Tibial nerve (tissue), 4 donors: ENCODE data around the gene IPO9. TPM values are rescaled to one million over a fixed set of nuclear protein-coding genes. Genes with fewer than 3 reads are reported as not detected.

Experiments used
- DNase-seq, 2 donors: peaks; one replicate each; pipeline ENCODE4 v3.0.0-alpha.2; 2019; ENCODE audit warnings: low spot score in 2 of 2
- H3K27ac ChIP-seq, 4 donors: fragments of 200-600 bp; sonication (generic) in 3 of 4; one replicate each; pipeline ENCODE4 v1.5.1; 2017 to 2019; ENCODE audit warnings: mild to moderate bottlenecking in 1 of 4
- H3K27me3 ChIP-seq, 2 donors: fragments of 200-600 bp; sonication (generic) in 1 of 2; one replicate each; pipeline versions ENCODE4 v1.5.1 to v1.6.0; 2017 to 2019
- H3K36me3 ChIP-seq, 3 donors: fragments of 200-600 bp; sonication (generic); one replicate each; pipeline ENCODE4 v1.5.1; 2018 to 2019
- H3K4me1 ChIP-seq, 4 donors: fragments of 200-600 bp; sonication (generic) in 3 of 4; one replicate each; pipeline ENCODE4 v1.5.1; 2017 to 2019
- H3K4me3 ChIP-seq, 4 donors: fragments of 200-600 bp; sonication (generic) in 3 of 4; one replicate each; pipeline ENCODE4 v1.5.1; 2017 to 2019; ENCODE audit warnings: mild to moderate bottlenecking in 1 of 4, moderate library complexity in 1 of 4
- H3K9me3 ChIP-seq, 4 donors: fragments of 200-600 bp; sonication (generic) in 3 of 4; one replicate each; pipeline ENCODE4 v1.5.1; 2017 to 2019
- EP300 ChIP-seq, 2 donors: sonication (generic); formaldehyde crosslinking; IDR thresholded peaks; one replicate each; pipeline ENCODE4 v1.6.1; 2017; ENCODE audit warnings: antibody characterized with exemption in 2 of 2, mild to moderate bottlenecking in 1 of 2
- POLR2A ChIP-seq, 2 donors: fragments of 450-650 bp; IDR thresholded peaks; one replicate each; pipeline ENCODE4 v1.6.1; 2017; ENCODE audit warnings: antibody characterized with exemption in 2 of 2, mild to moderate bottlenecking in 2 of 2, moderate library complexity in 2 of 2
- WGBS, 2 donors: methylation state at CpG; one replicate each; pipeline ENCODE4 v1.1.5; 2018; 5-methylcytosine and 5-hydroxymethylcytosine counted together
- total RNA-seq, 4 donors: library from RNA; depleted of rRNA; stranded (reverse); fragments of >200 nt; gene quantifications; one replicate each; pipeline ENCODE4 v1.1.0, GENCODE V29; 2016
- TF ChIP-seq, protein P1 (sequence below), 5 experiments: fragments of 200-600 bp in 3 of 5; fragments of 450-650 bp in 2 of 5; sonication (generic) in 3 of 5; IDR thresholded peaks; one replicate each; pipeline ENCODE4 v1.5.1; 2016 to 2019; ENCODE audit warnings: antibody characterized with exemption in 5 of 5, mild to moderate bottlenecking in 3 of 5, moderate library complexity in 2 of 5

IPO9 gene
- total RNA-seq, 4 donors from 2014 or later, result 13.3 to 22.1 (median 15.3) TPM

GRCh38 chr1:201887116-201887866 is 58.3 kb downstream of the IPO9 start:
- H3K36me3 ChIP-seq, result peaks cover 0 to 14% (median 0%) of the 10 kb centered on the region in 3 donors
- DNase-seq, result no peak
- no peaks in the 10 kb centered on the region for H3K27me3 ChIP-seq
- H3K4me1 ChIP-seq, result peaks cover 0 to 82% (median 22%) of the 10 kb centered on the region in 4 donors
- H3K4me3 ChIP-seq, result no peak overlapping the region
- H3K9me3 ChIP-seq, result no peaks in the 10 kb centered on the region
- peak overlapping the region in 3 of 4 donors; percentile 78 to 92 (median 91) for H3K27ac ChIP-seq
- 80 to 84% methylated on average over 5 of the region's 5 CpGs for WGBS, 2 donors
- TF ChIP-seq POLR2A (IDR thresholded peaks at IDR 0.05), result no peak
- TF ChIP-seq, protein P1, sequence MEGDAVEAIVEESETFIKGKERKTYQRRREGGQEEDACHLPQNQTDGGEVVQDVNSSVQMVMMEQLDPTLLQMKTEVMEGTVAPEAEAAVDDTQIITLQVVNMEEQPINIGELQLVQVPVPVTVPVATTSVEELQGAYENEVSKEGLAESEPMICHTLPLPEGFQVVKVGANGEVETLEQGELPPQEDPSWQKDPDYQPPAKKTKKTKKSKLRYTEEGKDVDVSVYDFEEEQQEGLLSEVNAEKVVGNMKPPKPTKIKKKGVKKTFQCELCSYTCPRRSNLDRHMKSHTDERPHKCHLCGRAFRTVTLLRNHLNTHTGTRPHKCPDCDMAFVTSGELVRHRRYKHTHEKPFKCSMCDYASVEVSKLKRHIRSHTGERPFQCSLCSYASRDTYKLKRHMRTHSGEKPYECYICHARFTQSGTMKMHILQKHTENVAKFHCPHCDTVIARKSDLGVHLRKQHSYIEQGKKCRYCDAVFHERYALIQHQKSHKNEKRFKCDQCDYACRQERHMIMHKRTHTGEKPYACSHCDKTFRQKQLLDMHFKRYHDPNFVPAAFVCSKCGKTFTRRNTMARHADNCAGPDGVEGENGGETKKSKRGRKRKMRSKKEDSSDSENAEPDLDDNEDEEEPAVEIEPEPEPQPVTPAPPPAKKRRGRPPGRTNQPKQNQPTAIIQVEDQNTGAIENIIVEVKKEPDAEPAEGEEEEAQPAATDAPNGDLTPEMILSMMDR (IDR thresholded peaks at IDR 0.05), result no peak

- H3K4me3 ChIP-seq, result peak within 1 kb of the TSS; percentile 66 to 80 (median 72)
- peak; percentile 62 to 68 for DNase-seq
- peaks cover 0 to 77% (median 22%) of the 10 kb centered on the region in 4 donors for H3K4me1 ChIP-seq
- peaks cover 0 to 25% (median 0%) of the 10 kb centered on the region in 3 donors for H3K36me3 ChIP-seq
- TF ChIP-seq, protein P1 (IDR thresholded peaks at IDR 0.05), result peak in 2 of 5 experiments; percentile 5 to 37
- peak in 1 of 2 donors; percentile 93 for TF ChIP-seq EP300 (IDR thresholded peaks at IDR 0.05)
- peak; percentile 35 to 69 for TF ChIP-seq POLR2A (IDR thresholded peaks at IDR 0.05)
- H3K9me3 ChIP-seq, result no peaks in the 10 kb centered on the region
- no peaks in the 10 kb centered on the region for H3K27me3 ChIP-seq
- peak within 1 kb of the TSS; percentile 77 to 92 (median 84) for H3K27ac ChIP-seq
- 2 to 3% methylated on average over 9 to 22 of the region's 49 CpGs for WGBS, 2 donors
These were observed 59.5 kb downstream of the IPO9 start, which contains the start of gene SHISA4 for GRCh38 chr1:201888282-201889089. TSS of gene SHISA4 (plus strand) at chr1:201888898. CDS start at chr1:201888995, 97 bp downstream.

DNA sequence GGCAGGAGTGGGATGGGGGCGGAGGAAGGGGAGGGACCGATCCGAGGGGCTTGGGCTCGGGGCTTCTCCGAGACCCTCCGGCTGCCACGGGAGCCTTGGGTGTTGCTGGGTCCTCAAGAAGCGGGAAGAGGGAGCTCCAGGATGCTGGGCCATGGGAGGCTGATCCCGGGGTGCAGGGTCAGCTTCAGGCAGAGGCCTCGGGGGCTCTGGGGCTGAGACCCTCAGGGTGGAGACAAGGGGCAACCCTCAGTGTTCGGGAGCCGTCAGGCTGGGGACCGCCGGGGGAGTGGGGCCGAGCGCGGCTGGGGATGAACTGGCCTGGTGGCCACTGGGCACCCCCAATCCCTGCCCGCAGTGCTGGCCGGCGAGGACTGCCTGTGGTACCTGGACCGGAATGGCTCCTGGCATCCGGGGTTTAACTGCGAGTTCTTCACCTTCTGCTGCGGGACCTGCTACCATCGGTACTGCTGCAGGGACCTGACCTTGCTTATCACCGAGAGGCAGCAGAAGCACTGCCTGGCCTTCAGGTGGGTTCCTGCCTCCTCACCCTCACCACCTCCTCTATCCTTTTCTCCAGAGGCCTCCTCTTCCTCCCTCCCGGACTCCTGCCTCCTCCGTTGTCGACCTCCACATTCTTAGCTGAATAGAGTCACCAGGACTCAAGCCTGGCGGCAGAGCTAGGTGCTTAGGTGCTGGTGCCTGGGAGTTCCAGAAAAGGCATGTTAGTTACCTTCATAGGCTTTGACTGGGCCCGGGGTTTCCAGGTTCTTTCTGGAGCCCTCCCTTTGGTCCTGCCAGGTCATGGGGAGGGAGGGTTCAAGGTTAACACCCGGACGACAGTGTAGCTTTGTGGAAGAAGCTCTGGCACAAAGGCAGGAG is 60.4 kb downstream of the IPO9 start:
- 16% methylated on average over 30 to 32 of the region's 33 CpGs for WGBS, 2 donors

GRCh38 chr1:201890223-201890622 is 61.3 kb downstream of the IPO9 start:
- Histone ChIP-seq H3K4me3 (peak overlapping the region in 1 of 4 donors; percentile 80), H3K36me3 (peaks cover 0 to 26% (median 0%) of the 10 kb centered on the region in 3 donors), H3K9me3 (no peaks in the 10 kb centered on the region), H3K27me3 (no peaks in the 10 kb centered on the region), H3K27ac (peak overlapping the region in 2 of 4 donors; percentile 91 to 92), H3K4me1 (peaks cover 0 to 77% (median 9%) of the 10 kb centered on the region in 4 donors)
- 77 to 84% methylated on average over 7 of the region's 7 CpGs for WGBS, 2 donors
- TF ChIP-seq EP300 (IDR thresholded peaks at IDR 0.05) (no peak), POLR2A (IDR thresholded peaks at IDR 0.05) (no peak)
- TF ChIP-seq, protein P1 (IDR thresholded peaks at IDR 0.05), result no peak
- no peak for DNase-seq

More for the DNA sequence above, 60.4 kb downstream of the IPO9 start:
- TF ChIP-seq EP300 (IDR thresholded peaks at IDR 0.05) (no peak), POLR2A (IDR thresholded peaks at IDR 0.05) (no peak)
- TF ChIP-seq, protein P1 (IDR thresholded peaks at IDR 0.05), result no peak
- H3K27me3 ChIP-seq, result no peaks in the 10 kb centered on the region
- H3K9me3 ChIP-seq, result no peaks in the 10 kb centered on the region
- peak overlapping the region; percentile 77 to 92 (median 84) for H3K27ac ChIP-seq
- peaks cover 0 to 26% (median 0%) of the 10 kb centered on the region in 3 donors for H3K36me3 ChIP-seq
- no peak for DNase-seq
- H3K4me1 ChIP-seq, result peaks cover 0 to 77% (median 16%) of the 10 kb centered on the region in 4 donors
- peak overlapping the region; percentile 66 to 80 (median 72) for H3K4me3 ChIP-seq
